Neural progenitor cell (in vitro differentiated cells): ENCODE results near the gene FOXN3.

Source experiments
- EZH2 ChIP-seq: fragments of 200-600 bp; sonication (generic); IDR thresholded peaks from 2 replicates; pipeline ENCODE4 v1.6.1; 2017; ENCODE audit warnings: antibody characterized with exemption, mild to moderate bottlenecking, moderate library complexity
- EZH2phosphoT487 ChIP-seq: fragments of 200-600 bp; sonication (generic); IDR thresholded peaks from 2 replicates; pipeline ENCODE4 v1.6.1; 2017; ENCODE audit warnings: antibody characterized with exemption
- TF ChIP-seq, protein P1 (sequence below): fragments of 200-600 bp; sonication (generic); IDR thresholded peaks from 2 replicates; pipeline ENCODE4 v1.5.1; 2017; ENCODE audit warnings: antibody characterized with exemption, mild to moderate bottlenecking

DNA sequence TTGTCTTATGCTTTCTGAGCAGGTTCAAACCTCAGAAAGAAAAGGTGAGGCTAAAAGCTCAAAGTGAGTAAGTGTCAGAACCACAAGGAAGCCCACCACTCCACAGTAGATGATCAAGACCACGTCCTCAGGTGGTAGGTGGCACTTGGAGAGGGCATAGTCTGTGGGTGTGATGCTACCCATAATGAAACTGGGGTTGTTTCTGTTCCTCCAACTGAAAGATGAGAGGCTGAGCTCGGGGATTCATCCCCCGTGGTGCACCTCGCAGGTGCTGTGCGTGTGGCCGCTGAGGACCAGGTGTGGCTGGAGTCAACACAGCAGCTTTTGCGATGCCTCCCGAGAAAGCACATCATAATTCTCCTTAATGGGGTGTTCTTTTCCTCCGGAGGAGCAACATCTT is 306.9 kb downstream of the FOXN3 start:
- TF ChIP-seq, protein P1, sequence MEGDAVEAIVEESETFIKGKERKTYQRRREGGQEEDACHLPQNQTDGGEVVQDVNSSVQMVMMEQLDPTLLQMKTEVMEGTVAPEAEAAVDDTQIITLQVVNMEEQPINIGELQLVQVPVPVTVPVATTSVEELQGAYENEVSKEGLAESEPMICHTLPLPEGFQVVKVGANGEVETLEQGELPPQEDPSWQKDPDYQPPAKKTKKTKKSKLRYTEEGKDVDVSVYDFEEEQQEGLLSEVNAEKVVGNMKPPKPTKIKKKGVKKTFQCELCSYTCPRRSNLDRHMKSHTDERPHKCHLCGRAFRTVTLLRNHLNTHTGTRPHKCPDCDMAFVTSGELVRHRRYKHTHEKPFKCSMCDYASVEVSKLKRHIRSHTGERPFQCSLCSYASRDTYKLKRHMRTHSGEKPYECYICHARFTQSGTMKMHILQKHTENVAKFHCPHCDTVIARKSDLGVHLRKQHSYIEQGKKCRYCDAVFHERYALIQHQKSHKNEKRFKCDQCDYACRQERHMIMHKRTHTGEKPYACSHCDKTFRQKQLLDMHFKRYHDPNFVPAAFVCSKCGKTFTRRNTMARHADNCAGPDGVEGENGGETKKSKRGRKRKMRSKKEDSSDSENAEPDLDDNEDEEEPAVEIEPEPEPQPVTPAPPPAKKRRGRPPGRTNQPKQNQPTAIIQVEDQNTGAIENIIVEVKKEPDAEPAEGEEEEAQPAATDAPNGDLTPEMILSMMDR = no peak
- TF ChIP-seq EZH2phosphoT487 (no peak), EZH2 (no peak)
